ENCODE measurements around the gene AP1B1.
"Not testable (repeated sequence)": the region's sequence is repeated elsewhere in the genome, so short reads cannot be mapped to it uniquely, and the experiment has no call there.

The AP1B1 gene

GRCh38 chr22:29346659-29347058 lies 41.7 kb downstream of the AP1B1 start:
- DNase-seq: no peak

DNA sequence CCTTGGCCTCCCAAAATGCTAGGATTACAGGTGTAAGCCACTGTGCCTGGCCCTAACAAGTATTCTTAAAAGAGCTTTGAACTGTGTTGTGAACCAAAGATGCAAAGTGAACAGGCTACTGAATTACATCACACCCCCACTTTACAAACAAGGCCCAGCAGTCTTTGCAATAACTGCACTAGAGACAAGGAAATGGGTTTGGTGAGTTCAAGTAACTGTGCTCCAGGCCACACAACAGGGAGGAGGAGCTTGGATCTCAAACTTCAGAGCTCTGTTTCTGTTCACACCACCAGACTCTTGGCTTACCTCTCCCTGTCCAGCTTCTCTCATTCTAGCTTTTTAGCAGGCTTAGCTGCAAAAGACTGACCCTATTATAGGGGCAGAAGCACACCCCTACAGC lies 42.4 kb downstream of the AP1B1 start:
- no peak for DNase-seq

GRCh38 chr22:29344889-29345288 lies 43.5 kb downstream of the AP1B1 start:
- not testable (repeated sequence) for DNase-seq

DNA sequence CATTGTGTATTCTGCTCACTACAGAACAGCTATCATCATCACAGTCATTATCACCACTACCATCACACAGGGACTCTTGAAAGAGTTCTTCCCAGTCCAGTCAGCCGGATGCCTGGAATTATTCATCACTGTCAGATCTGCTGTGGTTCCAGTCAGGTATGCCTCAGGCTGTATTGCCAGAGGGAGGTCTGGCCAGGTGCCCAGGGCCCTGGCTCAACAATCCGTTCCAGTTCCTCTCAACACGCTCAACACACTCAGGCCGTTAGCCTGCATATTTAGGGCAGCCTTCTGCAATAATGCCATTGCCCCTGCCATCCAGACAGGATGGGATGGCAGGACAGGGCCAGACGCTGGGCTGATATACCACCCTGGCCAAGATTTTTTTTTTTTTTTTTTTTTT lies 44.2 kb downstream of the AP1B1 start:
- no peak for DNase-seq

DNA sequence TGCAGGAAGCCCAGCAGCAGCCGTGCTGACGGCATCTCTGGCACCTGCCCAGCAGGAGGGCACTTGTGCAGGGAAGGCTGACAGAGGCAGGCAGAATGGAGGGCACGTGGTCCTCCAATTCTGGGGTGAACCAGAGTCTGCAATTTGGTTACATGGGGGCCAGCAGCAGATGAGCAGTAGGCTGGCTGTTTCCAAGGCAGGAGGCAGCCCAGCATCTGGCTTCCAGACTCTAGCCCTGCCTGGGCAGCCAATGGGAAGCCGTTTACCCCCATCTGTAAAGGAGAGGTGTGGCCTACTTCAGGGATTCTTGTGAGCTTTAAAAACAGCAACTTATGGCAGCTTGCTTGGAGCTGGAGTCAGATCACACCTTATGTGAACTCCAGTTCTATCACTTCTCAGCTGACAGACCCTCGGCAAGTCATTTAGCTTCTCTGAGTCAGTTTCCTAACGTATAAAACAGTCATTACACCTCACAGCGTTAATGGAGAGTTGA lies 45.0 kb downstream of the AP1B1 start:
- no peak for DNase-seq

DNA sequence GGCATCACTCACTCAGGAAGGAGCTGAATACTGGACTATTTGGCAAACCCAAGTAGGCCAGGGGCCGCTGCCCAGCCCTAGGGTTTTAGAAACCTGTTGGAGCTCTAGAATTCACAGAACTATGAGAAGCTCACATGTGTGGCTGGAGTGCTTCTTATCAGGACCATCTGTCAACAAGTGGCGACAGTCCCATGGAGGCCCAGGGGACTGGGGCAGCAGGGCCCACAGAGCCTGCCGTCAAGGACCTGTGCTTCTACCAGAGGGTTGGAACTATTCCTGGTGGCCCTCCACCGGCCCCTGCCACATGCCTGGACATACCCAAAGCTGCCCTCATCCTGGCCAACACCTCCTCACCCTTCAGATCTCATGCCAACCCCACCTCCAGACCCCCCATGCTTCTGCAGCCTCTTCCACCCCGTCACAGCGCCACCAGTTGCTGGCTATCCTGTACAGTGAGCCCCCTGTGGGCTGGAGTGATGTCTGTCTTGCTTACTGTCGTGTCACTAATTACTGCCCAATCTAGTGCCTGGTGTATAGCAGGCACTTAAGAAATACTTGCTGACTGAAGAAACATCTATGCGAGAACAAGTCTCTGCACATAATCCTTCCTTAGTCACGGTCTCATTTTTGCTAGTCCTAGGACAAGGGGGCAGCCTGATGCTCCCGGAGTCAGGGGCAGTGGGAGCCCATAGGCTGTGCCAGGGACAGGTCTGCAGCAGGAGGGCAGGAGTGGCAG lies 45.6 kb downstream of the AP1B1 start:
- no peak for DNase-seq

- DNase-seq: no peak
Observed at GRCh38 chr22:29342177-29342576, 46.2 kb downstream of the AP1B1 start.

- no peak for DNase-seq
Observed at GRCh38 chr22:29341849-29342127, 46.6 kb downstream of the AP1B1 start.

DNA sequence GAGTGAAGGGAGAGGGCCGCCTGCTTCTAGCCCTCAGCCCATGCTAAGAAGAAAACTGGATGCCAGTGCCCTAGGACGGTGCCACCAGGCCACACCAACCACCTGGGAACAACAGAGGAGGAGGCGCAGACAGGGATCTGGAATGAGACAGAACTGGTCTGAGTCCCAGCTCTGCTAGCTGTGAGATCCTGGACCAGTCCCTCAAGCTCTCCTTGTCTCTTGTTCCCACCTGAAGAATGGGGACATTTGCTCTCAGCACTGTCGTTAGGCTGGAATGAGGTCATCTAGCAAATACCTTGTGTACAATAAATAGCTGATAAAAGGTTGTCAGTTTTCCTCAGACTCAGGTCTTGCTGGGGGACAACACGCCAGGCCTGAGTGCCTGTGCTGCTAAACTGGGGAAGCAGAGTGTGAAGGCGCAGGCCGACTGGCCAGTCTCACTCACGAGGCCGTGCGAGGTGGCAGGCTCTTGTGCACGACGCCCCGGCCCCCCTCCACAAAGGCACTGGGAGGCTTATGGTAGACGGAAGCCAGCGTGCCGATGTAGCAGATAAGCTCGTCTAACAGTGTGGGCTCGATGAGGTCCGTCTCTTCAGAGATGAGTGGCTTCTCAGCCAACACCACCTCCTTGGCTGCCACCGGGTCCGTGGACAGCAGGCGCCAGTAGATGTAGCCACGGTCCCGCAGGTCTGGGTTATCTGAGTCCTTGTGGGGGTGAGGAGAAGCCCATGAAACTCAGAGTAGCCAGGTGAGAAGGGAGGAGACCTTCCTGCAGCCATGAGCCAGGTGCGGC lies 47.1 kb downstream of the AP1B1 start:
- no peak for DNase-seq

- no peak for DNase-seq
Observed at GRCh38 chr22:29340566-29340965, 47.8 kb downstream of the AP1B1 start.

DNA sequence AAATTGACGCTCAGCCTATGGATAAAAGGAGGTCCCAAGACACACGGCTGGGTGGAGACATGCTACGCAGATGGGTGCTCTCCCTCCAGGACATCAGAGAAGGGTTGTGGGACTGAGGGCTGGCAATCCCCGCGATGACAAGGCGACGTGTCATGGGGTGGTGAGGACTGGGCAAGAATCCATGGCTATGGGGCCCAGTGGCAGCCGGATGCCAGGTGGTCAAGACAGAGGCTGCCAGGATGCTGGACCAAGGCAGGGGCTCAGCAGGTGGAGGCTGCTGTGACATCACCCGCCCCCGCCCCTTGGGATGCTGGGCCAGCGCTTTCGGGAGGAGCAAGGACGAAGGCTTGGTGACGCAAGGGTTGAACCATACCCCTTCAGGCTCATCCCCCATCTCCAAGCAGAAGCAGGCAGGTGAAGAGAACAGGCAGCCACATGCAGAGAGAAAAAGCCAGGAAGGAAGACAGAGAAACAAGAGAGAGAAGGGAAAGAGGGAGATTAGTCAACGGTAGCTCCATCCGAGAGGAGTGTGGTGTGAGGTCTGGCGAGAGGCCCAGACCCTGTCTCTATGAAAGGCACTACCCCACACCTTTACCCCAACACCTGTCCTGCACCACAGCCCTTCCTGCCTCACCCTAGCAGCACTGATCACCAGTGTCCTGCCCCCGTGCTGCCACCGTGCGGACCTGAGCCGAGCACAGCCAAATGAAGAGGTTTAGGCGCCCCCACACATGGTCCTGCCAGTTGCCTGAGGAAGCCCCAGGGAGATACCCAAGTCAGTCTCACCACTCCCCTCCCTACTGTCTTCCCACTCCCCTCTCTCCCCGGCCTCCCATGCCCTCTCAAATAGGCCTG lies 48.8 kb downstream of the AP1B1 start:
- DNase-seq: no peak

- no peak for DNase-seq
Observed at GRCh38 chr22:29338398-29338797, 50.0 kb downstream of the AP1B1 start.

GRCh38 chr22:29337631-29338284 lies 50.6 kb downstream of the AP1B1 start:
- no peak for DNase-seq

- no peak for DNase-seq
Observed at GRCh38 chr22:29336751-29337490, 51.4 kb downstream of the AP1B1 start.

DNA sequence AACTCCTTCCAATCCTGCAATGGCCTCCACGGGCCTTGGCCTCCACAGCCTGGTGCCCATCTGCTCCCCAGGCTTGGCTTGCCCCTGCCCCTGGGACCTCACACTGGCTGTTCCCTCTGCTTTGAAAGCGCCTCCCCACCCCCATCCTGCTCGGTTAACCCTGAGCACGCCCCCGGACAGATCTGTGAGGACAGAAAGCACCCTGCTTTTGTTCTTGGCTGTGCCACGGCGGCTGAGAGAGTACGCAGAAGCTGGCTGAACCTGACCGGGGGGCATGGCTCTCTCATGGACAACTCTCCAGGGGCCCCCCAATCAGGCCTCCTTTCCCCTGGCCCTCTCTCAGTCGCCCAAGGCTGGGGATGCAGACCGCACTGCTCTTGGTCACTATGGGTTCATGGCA lies 52.7 kb downstream of the AP1B1 start:
- DNase-seq: no peak

DNA sequence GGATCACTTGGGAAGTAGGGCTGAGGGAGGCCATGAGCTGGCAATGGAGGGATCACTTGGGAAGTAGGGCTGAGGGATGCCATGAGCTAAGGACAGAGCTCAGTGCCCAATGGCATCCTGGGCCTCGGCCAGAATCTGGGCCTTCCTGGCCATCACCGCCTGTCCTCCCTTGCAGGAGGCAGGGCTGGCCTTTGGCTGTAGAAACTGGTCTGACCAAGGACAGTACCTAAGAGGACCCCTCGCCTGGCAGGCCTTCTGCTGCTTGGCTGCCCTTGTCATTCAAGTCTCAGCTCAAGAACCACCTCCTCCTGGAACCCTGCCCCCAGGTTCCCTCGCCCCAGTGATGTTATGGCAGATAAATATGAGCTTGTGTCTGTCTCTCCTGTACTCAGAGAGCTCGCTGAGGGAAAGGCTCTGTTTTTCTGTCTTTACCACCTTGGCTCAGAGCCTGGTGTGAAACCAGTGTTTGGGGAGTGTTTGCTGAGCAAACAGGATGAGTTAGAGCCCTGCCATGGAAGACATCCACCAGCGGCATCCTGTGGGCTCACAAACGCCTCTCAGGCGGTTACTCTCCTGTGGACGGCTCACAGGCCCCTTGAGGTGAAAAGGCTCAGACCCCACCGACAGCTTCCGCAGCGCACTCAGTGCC lies 53.5 kb downstream of the AP1B1 start:
- no peak for DNase-seq

DNA sequence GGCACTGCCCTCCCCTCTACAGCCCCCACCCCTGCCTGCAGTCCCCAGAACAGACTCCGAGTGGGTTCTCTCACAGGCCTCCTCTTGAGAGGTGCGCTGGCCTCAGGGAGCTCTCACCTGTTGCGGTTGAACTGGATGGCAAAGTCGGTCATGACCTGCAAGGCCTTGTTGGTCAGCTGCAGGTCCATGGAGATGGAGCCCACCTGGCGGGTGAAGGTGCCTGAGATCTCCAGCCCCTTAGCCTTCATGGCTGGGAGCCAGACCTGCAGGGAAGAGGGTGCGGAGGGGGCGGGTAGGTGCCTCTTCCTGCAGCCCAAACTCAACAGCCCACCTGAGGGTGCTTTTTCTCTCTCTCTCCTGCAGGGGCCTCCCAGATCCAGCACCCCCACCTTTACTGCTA lies 54.2 kb downstream of the AP1B1 start:
- no peak for DNase-seq

DNA sequence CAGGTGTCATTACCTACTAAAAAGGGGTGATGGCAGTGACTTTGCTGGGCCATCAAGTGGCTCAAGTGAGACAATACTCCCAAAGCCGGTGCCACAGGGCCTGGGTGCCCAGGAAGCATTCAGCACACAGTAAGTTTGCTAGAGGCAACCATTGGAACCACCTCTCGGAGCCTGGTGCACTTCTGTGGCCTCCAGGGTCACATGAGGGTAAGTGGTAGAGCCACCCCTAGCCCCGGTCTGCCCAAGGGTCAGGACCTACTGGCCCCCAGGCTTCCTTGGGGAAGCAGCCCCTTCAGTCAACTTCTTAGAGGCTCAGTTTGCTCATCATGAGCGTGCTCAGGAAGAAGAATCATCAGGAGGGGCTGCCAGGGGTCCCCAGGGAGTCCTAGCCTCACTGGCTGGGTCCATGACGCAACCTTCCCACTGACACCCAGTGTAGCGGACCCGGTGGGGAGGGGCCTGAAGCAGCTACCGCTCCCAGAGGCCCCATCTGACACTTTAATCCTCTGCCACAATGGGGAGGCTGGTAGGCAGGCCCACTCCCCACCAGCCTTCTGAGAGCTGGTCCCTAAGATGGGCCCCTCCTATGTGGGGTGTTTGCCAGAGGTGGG lies 55.4 kb downstream of the AP1B1 start:
- no peak for DNase-seq

DNA sequence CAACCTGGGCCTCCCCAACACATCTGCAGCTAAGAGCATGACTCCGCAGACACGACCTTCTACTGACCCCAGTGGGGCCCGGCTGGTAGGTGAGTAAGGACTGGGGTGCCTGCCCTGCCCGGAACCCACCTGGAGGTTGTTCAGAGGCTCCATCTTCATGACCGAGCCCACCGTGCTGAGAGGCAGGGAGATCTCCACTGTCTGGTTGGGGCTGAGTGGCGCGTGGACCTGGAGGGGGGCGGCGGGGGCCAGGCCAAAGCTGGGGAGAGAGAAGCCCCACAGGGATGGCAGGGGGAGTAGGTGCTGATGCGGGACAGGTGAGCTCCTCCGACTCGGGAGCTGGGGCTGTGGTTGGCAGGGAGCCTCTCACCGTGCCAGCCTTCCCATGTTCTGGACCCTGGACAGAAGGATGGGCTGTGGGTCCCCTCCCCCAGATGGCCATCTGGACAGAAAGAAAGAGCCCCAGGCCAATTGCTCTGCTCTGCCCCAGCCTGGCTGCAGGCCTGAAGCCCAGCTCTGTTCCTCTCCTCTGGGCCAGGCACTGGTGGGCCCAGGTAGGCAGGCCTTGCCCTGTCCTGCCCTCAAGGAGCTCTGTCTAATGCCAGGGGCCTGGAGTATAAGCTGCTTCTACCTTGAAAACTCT lies 56.6 kb downstream of the AP1B1 start:
- DNase-seq: no peak

DNA sequence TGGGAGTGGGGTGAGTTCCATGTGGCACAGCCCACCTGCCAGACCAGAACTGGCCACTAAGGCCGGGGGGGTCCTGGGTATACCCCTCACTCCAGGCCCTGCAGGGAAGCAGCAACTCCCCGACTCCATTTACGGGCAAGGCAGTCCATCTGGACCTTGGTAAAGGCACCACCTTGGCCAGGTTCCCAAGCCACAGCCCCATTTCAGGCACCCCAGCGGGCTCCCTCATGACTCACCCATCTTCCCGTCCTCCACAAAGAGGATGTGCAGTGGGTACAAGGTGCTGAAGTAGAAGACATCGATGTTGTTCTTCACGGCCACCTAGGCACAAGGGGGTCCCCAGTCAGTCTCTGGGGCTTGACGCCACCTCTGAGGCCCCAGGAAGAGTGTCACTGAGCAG lies 57.2 kb downstream of the AP1B1 start:
- no peak for DNase-seq

DNA sequence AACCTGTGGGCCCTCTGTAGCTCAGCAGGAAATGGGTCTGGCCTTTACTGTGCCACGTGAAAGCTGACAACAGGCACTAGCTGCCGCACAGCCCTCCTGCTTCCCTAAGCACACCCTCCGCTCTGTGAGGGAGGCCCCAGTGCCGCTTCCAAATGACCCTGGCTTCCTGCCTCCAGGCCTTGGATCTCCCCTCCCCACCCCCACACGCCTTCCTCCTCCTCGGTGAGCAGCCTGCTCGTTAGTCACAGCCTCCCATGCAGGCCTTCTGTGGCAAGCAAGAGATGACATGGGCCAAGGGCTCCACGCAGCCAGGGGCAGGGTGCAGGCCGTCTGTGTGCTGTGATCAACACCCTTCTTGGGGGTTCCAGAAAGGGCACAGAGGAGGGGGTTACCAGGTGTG lies 57.6 kb downstream of the AP1B1 start:
- DNase-seq: no peak
